GM10847 (cell line): Measurements from ENCODE around the gene RHBDD1.

Experiments used
- POLR2A ChIP-seq: IDR thresholded peaks from 2 replicates; pipeline ENCODE4 v1.6.1; 2011; ENCODE audit not compliant: insufficient read length; ENCODE audit errors: extremely low read depth

RHBDD1 gene

DNA sequence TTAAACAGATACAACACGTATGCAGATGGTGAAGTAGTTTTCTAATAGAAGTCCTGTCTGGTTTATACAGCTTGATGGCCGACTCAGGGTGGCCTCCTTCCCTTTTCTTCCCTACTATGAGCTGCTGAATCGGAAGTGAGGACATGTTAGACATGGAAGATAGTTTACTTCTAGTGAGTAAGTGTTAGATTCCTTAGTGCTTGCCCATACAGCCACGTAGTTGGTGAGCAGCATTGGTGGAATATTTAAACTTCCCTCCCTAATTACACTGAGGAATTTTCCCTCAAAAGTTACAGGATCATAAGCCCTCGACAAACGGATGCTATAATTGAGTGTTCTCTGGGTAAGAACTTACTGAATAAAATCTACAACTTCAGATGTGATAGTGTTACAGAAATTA lies 52.1 kb downstream of the RHBDD1 start:
- TF ChIP-seq POLR2A, result no peak

DNA sequence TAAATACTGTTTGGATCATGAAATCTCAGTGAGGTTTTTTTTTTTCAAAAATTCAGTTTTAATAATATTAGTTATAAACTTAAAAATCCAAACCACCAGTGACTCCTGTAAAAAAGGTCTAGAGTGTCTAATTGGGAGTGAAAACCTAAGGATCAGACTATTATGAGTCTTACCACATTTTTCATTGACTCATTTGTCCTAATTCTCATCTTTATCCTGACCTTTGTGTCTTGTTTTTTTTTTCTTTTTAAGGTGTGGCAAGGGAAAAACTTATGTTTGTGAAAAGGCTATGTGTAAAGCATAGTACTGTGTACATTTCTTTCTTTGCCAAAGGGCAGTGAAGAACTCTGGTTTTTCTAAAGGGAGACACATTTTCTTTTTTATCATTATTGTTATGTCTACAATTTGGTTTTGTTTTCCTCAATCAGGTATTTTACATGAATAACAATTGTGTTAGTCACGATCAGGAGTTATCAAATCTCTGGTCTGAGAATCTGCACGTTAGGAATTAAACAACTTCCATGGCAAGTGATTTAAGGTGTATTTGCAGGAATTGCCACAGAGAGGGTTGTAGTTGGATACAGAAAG lies 52.6 kb downstream of the RHBDD1 start:
- no peak for TF ChIP-seq POLR2A

DNA sequence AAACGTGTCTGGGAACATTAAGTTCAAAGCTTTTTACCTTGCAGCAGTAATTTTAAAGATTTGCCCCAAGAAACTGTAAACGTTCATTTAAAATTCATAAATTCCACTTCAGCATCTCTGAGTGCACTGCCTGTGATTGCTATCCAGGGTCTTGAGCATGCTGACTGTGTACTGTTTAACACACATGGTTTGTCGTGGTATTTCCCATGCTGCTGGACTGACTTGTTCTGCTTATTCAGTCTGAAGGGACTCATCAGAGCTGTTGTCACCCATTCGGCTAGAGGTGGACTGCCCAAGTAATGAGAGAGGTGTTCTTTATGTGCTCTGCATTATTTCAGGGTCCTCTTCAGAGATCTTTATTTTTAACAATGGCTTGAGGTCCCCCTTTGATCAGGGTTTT lies 53.1 kb downstream of the RHBDD1 start:
- TF ChIP-seq POLR2A, result no peak

DNA sequence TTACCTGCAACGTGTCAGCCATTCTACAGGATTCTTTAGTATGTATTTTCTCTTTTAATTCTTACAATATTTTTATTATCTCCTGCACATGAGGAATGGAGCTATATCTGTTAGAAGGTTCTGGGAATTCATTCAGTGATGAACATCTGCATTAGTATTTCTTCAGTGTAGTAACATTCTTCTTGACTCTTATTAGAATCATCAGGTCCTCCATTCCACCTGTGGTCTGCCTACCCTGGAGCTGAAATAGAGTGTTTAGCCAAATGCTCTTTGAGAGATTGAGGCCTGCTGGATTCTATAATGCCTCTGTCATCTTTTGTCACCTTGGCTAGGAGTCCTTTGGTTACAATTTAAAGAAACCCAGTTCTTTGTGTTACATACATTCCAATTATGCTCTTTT lies 54.4 kb downstream of the RHBDD1 start:
- TF ChIP-seq POLR2A, result no peak

DNA sequence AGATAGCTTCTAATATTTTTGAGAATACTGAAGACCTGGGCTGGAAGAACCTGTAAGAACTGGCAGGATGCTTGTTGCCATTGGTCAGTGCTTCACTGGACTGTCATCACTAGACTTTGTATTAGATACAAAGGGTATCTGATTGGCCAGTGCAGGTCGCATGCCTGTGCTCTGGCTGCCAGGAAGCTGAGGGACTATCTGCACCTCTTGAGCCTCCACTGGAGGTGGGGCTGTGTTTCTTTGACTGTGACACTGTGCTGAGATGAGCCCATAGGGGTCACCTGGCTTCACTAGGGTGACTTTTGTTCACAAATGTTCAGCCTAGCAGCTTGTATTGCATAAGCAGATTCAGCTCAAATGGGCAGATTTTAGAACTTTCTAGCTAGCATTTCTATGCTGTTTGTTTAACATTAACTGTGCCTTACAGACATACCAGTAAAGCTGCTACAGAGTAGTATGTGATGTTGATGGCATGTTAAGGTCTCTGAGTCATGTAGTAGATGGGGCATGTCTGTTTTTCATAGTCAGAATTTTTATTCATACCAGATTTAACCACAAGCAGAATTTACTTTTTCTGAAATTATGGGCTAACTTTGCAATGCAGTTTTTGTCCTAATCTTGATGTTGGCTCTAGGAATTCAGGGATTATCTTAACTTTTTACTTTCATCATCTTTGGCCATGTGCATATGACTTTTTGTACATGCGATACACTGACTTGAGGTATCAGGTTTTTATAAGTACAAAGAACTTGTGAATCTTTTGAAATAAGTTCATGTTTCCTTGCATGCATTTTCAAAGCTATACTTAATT lies 56.1 kb downstream of the RHBDD1 start:
- TF ChIP-seq POLR2A, result no peak

DNA sequence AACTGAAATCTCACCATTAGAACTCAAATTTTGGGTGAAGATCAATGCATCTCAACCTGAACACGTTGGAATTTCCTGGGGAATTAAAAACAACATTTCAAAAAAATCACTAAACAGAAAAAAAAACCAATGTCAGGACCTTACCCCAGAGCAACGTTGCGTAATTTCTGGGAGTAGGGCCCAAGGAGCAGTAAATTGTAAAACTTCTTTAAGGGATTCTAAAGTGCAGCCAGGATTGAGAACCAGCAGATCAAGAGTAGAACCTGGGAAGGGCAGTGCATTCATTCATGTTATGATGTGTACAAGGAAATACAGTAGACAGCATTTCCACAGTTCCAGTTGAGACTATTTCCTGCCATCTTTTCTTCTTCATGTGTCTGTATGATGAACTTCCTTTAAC lies 56.9 kb downstream of the RHBDD1 start:
- TF ChIP-seq POLR2A, result no peak

DNA sequence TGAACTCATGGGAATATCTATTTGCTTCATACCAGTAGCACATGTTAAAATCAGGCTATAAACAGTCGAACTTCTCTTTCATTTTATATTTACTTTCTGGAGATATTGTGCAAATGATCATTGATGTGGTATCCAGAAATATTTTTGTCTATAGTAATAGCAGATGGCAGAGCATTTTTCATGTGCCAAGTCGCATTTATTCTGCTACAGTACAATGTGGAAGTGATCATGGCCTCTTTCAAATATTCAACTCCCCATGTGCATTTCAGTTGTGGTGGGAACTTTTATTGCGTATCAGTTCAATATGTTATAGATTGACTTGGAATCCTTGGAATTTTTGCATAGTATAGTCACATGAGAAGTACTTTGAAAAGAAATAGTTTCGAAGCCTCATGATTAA lies 57.4 kb downstream of the RHBDD1 start:
- no peak for TF ChIP-seq POLR2A

DNA sequence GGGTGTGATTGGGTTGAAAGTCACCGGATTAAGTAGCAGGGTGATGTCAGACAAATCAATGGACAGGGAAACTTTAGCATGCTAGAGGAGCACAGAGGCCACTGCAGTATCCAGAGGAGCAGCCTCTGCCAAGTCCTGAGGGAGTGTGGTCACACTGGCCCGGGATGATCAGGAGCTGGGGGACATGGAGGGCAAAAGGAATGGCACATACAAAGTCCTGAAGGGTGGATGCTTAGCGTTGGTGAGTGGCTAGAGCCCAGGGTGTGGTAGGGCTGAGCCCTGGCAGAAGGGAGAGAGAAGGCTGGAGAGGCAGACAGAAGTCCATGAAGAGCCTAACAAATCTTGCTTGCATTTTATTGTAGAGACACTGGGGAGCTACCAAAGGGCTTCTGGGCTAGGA lies 58.9 kb downstream of the RHBDD1 start:
- no peak for TF ChIP-seq POLR2A

DNA sequence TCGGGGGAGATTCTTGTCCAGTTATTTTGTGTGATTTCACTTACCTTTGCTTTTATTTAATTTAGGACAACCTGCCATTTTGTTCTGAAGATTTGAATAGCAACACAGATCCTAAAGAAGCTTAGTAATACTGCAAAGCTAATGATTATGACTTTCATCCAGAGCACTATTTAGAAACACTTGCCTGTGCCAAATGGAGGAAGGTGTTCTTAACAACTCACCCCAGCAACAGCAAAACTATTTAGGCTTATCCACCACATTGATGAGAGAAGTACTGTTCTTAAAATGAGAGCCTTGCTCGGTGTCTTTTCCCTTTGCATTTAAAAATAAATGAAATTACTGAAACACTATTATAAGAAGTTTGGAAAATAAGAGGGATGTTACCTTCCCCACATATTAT lies 59.7 kb downstream of the RHBDD1 start:
- no peak for TF ChIP-seq POLR2A

DNA sequence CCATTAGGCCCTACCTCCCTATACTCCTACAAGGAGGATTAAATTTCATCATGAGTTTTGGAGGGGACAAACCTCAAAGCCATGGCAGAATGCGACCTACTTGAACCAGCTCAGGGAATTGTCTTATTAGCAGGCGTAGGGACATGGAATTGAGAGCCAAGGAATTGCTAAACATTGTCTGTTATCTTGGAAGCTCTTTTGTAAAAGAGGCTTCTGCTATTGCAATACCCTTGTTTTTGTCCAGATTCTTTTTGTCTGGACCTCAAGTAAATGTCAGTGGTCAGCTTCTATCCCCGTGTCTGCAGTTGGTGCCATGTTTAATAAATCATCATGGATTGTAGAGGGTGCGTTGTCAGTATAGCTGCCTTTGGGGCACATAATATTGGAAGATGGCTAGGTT lies 62.3 kb downstream of the RHBDD1 start:
- TF ChIP-seq POLR2A, result no peak

DNA sequence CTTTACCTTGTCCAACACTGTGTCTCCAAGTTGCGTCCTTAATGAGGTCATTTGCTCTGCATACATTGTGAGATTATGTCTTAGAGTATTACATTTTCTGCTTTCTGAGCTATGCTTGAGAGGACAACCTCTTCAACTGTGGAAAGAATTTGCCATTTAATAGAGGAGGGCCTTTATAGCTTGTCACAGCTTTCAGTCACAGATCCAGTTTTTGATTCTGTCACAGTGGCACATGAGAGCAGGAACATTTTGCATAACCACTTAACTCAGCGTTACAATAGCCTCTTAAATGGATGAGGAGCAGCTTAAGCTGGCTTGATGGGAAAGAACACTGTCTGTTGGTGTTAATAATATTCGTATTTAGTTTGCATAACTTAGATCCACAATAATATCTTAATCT lies 63.0 kb downstream of the RHBDD1 start:
- TF ChIP-seq POLR2A, result no peak

DNA sequence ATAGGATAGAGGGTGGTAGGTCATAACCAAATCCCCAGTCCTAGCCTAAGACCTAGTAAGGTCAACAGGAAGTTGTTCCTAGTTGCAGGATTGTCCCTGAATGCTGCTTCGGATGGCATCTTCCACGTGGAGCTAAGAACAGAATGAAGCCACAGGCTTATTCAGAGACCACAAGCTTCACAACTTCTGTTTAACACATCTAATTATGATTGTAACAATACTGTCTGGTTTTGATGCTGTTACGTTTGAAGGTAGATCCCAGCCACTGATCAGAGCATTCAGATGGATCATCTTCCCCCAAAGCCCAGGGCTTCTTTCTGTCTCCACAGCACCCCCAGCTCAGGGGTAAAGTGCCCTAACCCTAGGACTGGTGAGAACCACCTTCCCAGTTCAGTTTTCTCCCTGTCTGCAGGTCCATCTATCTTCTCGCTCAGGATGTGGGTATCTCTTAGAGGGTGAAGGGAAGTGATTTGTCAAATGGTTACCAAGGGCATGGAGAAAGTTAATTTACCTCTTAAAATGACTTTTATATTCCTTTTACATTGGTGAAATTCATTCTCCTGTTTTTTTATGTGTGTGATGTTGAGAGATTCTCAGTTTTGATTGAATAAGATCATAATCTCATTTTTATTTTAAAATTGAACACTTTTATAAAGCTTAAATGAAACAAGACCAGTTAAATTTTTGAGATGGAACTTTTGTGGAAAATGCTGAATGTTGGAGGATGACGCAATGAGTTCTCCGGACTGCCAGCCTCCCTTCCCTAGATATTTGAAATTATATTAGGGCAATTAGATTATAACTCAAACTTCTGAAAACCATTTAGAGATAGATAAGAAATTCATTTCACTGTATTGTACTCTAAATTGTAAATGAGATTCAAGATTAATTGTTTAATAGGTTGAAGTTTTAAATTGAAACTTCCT lies 66.5 kb downstream of the RHBDD1 start:
- no peak for TF ChIP-seq POLR2A

DNA sequence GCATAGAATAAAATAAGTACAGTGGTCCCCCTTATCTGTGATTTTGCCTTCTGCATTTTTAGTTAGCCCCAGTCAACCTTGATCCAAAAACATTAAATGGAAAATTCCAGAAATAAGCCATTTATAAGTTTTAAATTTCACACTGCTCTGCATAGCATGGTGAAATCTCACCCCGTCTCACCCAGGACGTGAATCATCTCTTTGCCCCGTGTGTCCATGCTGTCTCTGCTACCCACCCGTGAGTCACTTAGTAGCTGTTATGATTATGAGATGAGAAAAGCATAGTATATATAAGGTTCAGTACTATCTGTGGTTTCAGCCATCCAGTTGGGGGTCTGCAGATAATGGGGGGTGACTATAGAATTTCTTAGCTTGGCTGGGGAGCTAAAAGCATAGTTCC lies 67.3 kb downstream of the RHBDD1 start:
- TF ChIP-seq POLR2A, result no peak

DNA sequence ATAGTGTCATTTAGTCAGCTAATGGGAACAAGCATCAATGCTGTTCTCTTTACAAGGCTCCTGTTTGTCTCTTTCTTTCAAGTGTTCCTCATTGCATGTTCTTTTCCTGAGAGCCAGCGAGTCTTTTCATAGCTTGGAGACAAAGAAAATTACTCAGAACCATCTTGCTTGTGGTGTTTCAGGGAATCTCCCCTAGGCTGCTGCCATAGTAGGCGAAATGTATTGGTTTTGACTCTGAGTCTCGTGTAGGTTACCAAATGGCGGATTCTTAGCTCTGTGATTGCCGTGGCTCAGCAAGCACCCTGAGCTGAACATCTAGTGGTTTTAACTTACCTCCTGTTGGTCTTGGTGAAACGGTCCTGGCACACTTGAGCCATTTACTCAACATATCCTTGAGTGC lies 68.7 kb downstream of the RHBDD1 start:
- TF ChIP-seq POLR2A, result no peak

DNA sequence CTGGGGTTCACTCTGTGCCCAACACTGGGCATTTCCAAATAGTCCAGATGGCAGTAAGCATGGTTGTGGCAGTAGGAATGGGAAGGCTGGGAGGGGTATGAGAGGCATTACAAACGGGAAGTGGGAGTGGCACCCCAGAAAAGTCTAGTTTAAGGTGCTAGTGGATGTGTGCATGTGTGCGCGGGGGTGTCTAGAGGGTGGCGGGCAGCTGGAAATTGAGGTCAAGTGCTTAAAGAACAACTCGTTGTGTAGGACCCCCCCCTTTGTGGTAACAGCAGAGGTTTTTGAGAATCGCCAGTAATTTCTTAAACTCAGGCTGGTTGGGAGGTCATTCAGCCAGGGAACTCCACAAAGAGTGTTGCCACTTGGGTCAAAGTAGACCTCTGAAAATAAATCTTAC lies 69.9 kb downstream of the RHBDD1 start:
- TF ChIP-seq POLR2A, result no peak

DNA sequence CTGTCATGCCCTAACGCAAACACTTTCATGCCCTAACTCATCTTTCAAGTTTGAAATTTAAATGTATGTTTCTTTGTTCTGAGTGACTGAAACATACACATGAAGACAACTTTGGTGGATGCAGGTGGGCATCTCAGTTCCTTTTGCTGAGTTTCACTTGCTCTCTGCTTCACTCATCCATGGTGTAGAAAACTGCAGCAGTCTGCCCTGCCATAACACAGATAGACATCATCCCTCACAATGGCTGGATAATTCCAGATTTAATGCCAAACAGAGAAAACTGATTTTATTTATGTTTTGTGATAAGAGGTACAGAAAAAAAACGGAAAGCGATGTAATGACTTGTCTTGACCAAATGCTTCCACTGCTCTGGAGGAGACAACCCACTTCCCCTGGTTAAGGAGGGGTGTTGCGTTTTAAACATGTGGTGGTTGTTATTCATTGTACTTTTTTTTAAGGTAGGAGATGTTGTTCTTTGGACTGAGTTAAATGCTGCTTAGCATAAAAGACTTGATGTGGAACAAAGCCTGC lies 70.4 kb downstream of the RHBDD1 start:
- TF ChIP-seq POLR2A, result no peak
